Upper lobe of left lung (tissue), 6 donors: ENCODE data around the gene CUBN. TPM values are rescaled to one million over a fixed set of nuclear protein-coding genes. Genes with fewer than 3 reads are reported as not detected.
"Not testable (repeated sequence)": the region's sequence is repeated elsewhere in the genome, so short reads cannot be mapped to it uniquely, and the experiment has no call there.

Experiments
- ATAC-seq, 2 donors: fragments of 200-7000 bp; cut with Tn5 transposase; one replicate each; pipeline ENCODE4 v1.9.1; 2022; ENCODE audit warnings: mild to moderate bottlenecking in 2 of 2, moderate library complexity in 2 of 2; ENCODE audit not compliant: low FRiP score in 2 of 2
- DNase-seq, 2 donors: peaks; one replicate each; pipeline ENCODE4 v3.0.0-alpha.2; 2019 to 2020
- H3K27ac ChIP-seq, 4 donors: fragments of 200-600 bp; sonication (generic); one replicate each; pipeline ENCODE4 v1.5.1; 2016 to 2019
- H3K27me3 ChIP-seq, 4 donors: fragments of 200-600 bp; sonication (generic); one replicate each; pipeline ENCODE4 v1.5.1; 2017 to 2019
- H3K36me3 ChIP-seq, 4 donors: fragments of 200-600 bp; sonication (generic); one replicate each; pipeline ENCODE4 v1.5.1; 2016 to 2019
- H3K4me1 ChIP-seq, 4 donors: fragments of 200-600 bp; sonication (generic); one replicate each; pipeline ENCODE4 v1.5.1; 2018 to 2019
- H3K4me3 ChIP-seq, 4 donors: fragments of 200-600 bp; sonication (generic); one replicate each; pipeline ENCODE4 v1.5.1; 2017 to 2019; ENCODE audit warnings: mild to moderate bottlenecking in 2 of 4, moderate library complexity in 1 of 4
- H3K9me3 ChIP-seq, 4 donors: fragments of 200-600 bp; sonication (generic); one replicate each; pipeline ENCODE4 v1.5.1; 2018 to 2019
- EP300 ChIP-seq, 4 donors: sonication (generic); formaldehyde crosslinking; IDR thresholded peaks; one replicate each; pipeline ENCODE4 v1.5.1; 2017; ENCODE audit warnings: antibody characterized with exemption in 4 of 4, control low read depth in 2 of 4
- POLR2A ChIP-seq, 4 donors: fragments of 450-650 bp; IDR thresholded peaks; one replicate each; pipeline ENCODE4 v1.5.1; 2016 to 2017; ENCODE audit warnings: antibody characterized with exemption in 4 of 4, mild to moderate bottlenecking in 2 of 4
- POLR2AphosphoS5 ChIP-seq, 2 donors: sonication (generic); formaldehyde crosslinking; IDR thresholded peaks; one replicate each; pipeline ENCODE4 v1.5.1; 2017; ENCODE audit warnings: antibody characterized with exemption in 2 of 2
- WGBS, 2 donors: methylation state at CpG; one replicate each; pipeline ENCODE4 v1.1.5; 2017 to 2018; 5-methylcytosine and 5-hydroxymethylcytosine counted together
- total RNA-seq, 6 donors: library from RNA; depleted of rRNA in 4 of 6; stranded (reverse); fragments of >200 nt in 4 of 6; gene quantifications; one replicate each; pipeline versions ENCODE4 v1.1.0 to v1.2.1, GENCODE V29; 2016 to 2021
- TF ChIP-seq, protein P1 (sequence below), 6 experiments: fragments of 450-650 bp in 4 of 6; fragments of 200-600 bp in 2 of 6; sonication (generic) in 2 of 6; IDR thresholded peaks; one replicate each; pipeline ENCODE4 v1.5.1; 2016 to 2019; ENCODE audit warnings: antibody characterized with exemption in 6 of 6
- donor health status: DM: no; HTN: no; CAD: no; lungs with moderate emphysema.
- donor health status: DM: no; HTN: yes; CAD: no; lungs with severe emphysema.

Gene CUBN
- total RNA-seq, 6 donors from 2014 or later: 1.0 to 9.4 (median 5.3) TPM

DNA sequence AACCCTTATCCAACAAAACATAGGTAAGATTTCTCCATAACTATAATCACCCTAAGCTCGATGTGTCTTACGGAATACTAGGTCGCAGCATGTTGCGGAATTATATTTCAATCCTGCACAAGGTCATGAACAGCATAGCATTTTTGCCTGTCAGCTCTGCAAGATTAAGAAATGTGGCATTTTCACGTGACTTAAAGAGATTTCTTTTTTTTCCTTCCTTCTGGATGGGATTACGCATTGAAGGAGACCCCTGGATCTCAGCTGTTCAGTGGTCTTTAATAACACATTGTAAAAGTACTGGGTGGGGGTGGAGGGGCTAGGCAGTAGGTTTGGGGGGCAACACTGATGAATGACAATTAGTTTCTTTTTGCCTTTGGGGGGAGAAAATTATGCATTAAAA is 106.7 kb downstream of the CUBN start:
- no peak overlapping the region for H3K4me3 ChIP-seq
- peaks cover 36 to 48% (median 45%) of the 10 kb centered on the region in 4 donors for H3K4me1 ChIP-seq
- no peaks in the 10 kb centered on the region for H3K27me3 ChIP-seq
- no peaks in the 10 kb centered on the region for H3K9me3 ChIP-seq
- DNase-seq (no peak), ATAC-seq (peak in 1 of 2 donors; percentile 38)
- 71 to 86% methylated on average over 6 of the region's 6 CpGs for WGBS, 2 donors
- H3K27ac ChIP-seq: peak overlapping the region; percentile 52 to 80 (median 63)
- H3K36me3 ChIP-seq: no peaks in the 10 kb centered on the region
- no peak for TF ChIP-seq EP300 (IDR thresholded peaks at IDR 0.05)
- peak; percentile 11 to 16 for TF ChIP-seq POLR2AphosphoS5 (IDR thresholded peaks at IDR 0.05)

GRCh38 chr10:17022466-17022825 is 107.2 kb downstream of the CUBN start:
- Histone ChIP-seq H3K27ac (peak overlapping the region in 2 of 4 donors; percentile 62 to 80), H3K27me3 (no peaks in the 10 kb centered on the region), H3K9me3 (no peaks in the 10 kb centered on the region), H3K36me3 (no peaks in the 10 kb centered on the region), H3K4me3 (no peak overlapping the region), H3K4me1 (peaks cover 36 to 46% (median 43%) of the 10 kb centered on the region in 4 donors)
- DNase-seq (no peak), ATAC-seq (no peak)
- 84 to 88% methylated on average over 6 of the region's 6 CpGs for WGBS, 2 donors
- TF ChIP-seq, protein P1, sequence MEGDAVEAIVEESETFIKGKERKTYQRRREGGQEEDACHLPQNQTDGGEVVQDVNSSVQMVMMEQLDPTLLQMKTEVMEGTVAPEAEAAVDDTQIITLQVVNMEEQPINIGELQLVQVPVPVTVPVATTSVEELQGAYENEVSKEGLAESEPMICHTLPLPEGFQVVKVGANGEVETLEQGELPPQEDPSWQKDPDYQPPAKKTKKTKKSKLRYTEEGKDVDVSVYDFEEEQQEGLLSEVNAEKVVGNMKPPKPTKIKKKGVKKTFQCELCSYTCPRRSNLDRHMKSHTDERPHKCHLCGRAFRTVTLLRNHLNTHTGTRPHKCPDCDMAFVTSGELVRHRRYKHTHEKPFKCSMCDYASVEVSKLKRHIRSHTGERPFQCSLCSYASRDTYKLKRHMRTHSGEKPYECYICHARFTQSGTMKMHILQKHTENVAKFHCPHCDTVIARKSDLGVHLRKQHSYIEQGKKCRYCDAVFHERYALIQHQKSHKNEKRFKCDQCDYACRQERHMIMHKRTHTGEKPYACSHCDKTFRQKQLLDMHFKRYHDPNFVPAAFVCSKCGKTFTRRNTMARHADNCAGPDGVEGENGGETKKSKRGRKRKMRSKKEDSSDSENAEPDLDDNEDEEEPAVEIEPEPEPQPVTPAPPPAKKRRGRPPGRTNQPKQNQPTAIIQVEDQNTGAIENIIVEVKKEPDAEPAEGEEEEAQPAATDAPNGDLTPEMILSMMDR (IDR thresholded peaks at IDR 0.05): no peak
- TF ChIP-seq POLR2AphosphoS5 (IDR thresholded peaks at IDR 0.05) (no peak), POLR2A (IDR thresholded peaks at IDR 0.05) (no peak), EP300 (IDR thresholded peaks at IDR 0.05) (no peak)

- no peaks in the 10 kb centered on the region for H3K9me3 ChIP-seq
- WGBS, 2 donors: 75 to 84% methylated on average over 10 of the region's 10 CpGs
- DNase-seq (no peak), ATAC-seq (no peak)
- H3K4me1 ChIP-seq: peaks cover 36 to 40% (median 39%) of the 10 kb centered on the region in 4 donors
- H3K27ac ChIP-seq: peak overlapping the region in 1 of 4 donors; percentile 80
- H3K4me3 ChIP-seq: no peak overlapping the region
- H3K36me3 ChIP-seq: no peaks in the 10 kb centered on the region
- TF ChIP-seq POLR2A (IDR thresholded peaks at IDR 0.05): no peak
- TF ChIP-seq POLR2AphosphoS5 (IDR thresholded peaks at IDR 0.05): no peak
- TF ChIP-seq EP300 (IDR thresholded peaks at IDR 0.05): no peak
- TF ChIP-seq, protein P1 (IDR thresholded peaks at IDR 0.05): no peak
- no peaks in the 10 kb centered on the region for H3K27me3 ChIP-seq
These were observed 107.8 kb downstream of the CUBN start for GRCh38 chr10:17021656-17022465.

- Histone ChIP-seq H3K36me3 (no peaks in the 10 kb centered on the region), H3K9me3 (no peaks in the 10 kb centered on the region), H3K27ac (no peak overlapping the region), H3K4me3 (no peak overlapping the region), H3K27me3 (no peaks in the 10 kb centered on the region), H3K4me1 (peaks cover 21 to 22% (median 22%) of the 10 kb centered on the region in 4 donors)
- DNase-seq (no peak), ATAC-seq (no peak)
- 86 to 89% methylated on average over 5 of the region's 5 CpGs for WGBS, 2 donors
- TF ChIP-seq, protein P1 (IDR thresholded peaks at IDR 0.05): no peak
- no peak for TF ChIP-seq POLR2A (IDR thresholded peaks at IDR 0.05)
- no peak for TF ChIP-seq EP300 (IDR thresholded peaks at IDR 0.05)
- no peak for TF ChIP-seq POLR2AphosphoS5 (IDR thresholded peaks at IDR 0.05)
These were observed 109.9 kb downstream of the CUBN start for GRCh38 chr10:17019696-17020095.

DNA sequence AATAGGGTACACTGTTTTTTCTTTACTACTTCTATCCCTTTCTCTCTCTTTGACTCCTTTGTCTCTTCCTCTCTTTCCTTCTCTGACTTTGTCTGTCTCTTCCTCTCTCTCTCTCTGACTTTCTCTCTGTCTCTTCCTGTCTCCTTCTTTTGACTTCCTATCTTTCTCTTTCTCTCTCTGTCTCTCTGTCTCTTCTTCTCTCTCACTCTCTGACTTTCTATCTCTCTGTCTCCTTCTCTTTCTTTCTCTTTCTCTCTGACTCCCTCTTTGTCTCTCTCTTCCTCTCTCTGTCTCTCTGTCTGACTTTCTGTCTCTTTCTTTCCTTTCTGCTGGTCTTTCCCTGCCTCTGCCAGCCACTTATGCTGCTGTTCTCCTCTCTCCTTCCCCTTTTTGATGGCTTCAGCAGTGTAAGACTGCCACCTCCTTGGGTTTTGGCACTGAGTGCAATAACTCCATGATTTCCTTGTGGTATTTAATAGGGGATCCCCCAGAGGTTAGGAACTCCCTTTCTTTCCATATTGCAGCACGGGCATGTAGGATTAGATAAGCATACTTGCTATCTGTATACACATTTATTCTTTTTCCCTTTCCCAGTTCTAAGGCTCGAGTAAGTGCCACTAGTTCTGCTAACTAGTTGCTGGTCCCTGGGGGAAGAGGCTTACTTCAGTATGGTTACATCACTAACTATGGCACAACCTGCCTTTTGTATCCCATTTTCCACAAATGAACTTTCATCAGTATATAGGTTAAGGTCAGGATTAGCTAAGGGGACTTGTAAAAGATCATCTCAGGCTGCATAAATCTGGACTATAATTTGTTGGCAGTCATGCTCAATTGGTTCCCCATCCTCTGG is 116.3 kb downstream of the CUBN start:
- not testable (repeated sequence) for H3K9me3 ChIP-seq, H3K4me3 ChIP-seq, H3K27me3 ChIP-seq, ATAC-seq, H3K36me3 ChIP-seq, DNase-seq
- Histone ChIP-seq H3K27ac (peak overlapping the region in 1 of 4 donors; percentile 27), H3K4me1 (peaks cover 17 to 33% (median 29%) of the 10 kb centered on the region in 4 donors)
- 31 to 33% methylated on average over 2 of the region's 2 CpGs for WGBS, 2 donors

DNA sequence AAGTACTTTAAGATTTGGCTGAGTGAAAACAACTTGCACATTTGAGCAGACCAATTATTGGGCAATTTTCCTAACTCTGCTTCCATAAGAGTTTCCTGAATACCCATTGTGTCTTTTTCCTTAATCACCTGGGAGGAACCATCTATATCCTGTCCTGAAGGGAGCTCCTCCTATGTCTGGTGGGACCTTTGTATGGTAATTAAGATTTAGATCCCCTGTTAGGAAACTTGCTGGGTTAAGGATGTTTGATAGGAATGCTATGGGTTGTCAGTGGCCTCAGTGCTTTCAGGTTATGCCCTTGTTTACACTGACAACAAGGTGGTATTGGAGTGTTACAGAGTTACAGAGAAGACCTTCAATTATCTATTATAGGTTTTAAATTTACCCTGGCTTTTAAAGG is 116.9 kb downstream of the CUBN start:
- not testable (repeated sequence) for H3K27me3 ChIP-seq, ATAC-seq, H3K9me3 ChIP-seq, H3K4me3 ChIP-seq, H3K36me3 ChIP-seq, DNase-seq
- Histone ChIP-seq H3K4me1 (peaks cover 22 to 38% (median 35%) of the 10 kb centered on the region in 4 donors), H3K27ac (peak overlapping the region in 1 of 4 donors; percentile 27)
